Right atrium auricular region (tissue), 2 donors: ENCODE data around the gene EPHB3. TPM values are rescaled to one million over a fixed set of nuclear protein-coding genes. Genes with fewer than 3 reads are reported as not detected.

ENCODE experiments used
- DNase-seq: peaks from one replicate; pipeline ENCODE4 v3.0.0-alpha.2; 2019; ENCODE audit warnings: low spot score
- H3K27ac ChIP-seq, 2 donors: fragments of 200-600 bp; sonication (generic); 1 replicate in 1 of 2; 2 replicates in 1 of 2; pipeline ENCODE4 v1.5.1; 2016 to 2019
- H3K27me3 ChIP-seq, 2 donors: fragments of 200-600 bp; sonication (generic); one replicate each; pipeline versions ENCODE4 v1.5.1 to v1.6.0; 2017 to 2019
- H3K36me3 ChIP-seq: fragments of 200-600 bp; sonication (generic); one replicate; pipeline ENCODE4 v1.5.1; 2016
- H3K4me1 ChIP-seq, 2 donors: fragments of 200-600 bp; sonication (generic); one replicate each; pipeline versions ENCODE4 v1.5.1 to v1.6.0; 2017 to 2019
- H3K4me3 ChIP-seq, 2 donors: fragments of 200-600 bp; sonication (generic); 1 replicate in 1 of 2; 2 replicates in 1 of 2; pipeline ENCODE4 v1.5.1; 2017 to 2019; ENCODE audit warnings: mild to moderate bottlenecking in 1 of 2, moderate library complexity in 1 of 2
- H3K9me3 ChIP-seq, 2 donors: fragments of 200-600 bp; sonication (generic); one replicate each; pipeline ENCODE4 v1.5.1; 2019
- total RNA-seq, 2 donors: library from RNA; depleted of rRNA; stranded (reverse); fragments of >200 nt; gene quantifications; one replicate each; pipeline ENCODE4 v1.1.0, GENCODE V29; 2016
- TF ChIP-seq, protein P1 (sequence below), 2 donors: fragments of 200-600 bp; sonication (generic); IDR thresholded peaks; one replicate each; pipeline ENCODE4 v1.5.1; 2019; ENCODE audit warnings: antibody characterized with exemption in 2 of 2

Gene EPHB3
- total RNA-seq, 2 donors from 2014 or later: 2.1 to 5.1 TPM

DNA sequence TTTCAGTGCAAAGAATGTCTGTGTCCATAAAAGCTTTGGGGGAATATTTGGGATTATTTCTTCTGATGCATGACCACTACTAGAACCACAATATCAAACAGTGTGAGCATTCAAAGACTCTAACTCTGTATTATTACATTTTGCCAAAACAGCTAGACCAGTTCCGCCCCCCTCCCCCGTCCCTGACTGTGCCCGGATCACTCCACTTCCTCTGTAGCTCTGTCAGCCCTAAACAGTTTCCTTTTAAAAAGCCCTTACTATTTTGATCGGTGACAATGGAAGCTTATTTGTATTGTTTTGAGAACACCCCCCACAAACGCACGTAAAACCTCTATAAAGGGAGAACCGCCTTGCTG, 36.6 kb upstream of the EPHB3 start:
- Histone ChIP-seq H3K4me3 (peak overlapping the region; percentile 31 to 58), H3K36me3 (no peaks in the 10 kb centered on the region), H3K27me3 (peaks cover 0 to 8% of the 10 kb centered on the region in 2 donors), H3K9me3 (no peaks in the 10 kb centered on the region), H3K27ac (peak overlapping the region; percentile 37 to 65), H3K4me1 (peaks cover 0 to 20% of the 10 kb centered on the region in 2 donors)
- TF ChIP-seq, protein P1, sequence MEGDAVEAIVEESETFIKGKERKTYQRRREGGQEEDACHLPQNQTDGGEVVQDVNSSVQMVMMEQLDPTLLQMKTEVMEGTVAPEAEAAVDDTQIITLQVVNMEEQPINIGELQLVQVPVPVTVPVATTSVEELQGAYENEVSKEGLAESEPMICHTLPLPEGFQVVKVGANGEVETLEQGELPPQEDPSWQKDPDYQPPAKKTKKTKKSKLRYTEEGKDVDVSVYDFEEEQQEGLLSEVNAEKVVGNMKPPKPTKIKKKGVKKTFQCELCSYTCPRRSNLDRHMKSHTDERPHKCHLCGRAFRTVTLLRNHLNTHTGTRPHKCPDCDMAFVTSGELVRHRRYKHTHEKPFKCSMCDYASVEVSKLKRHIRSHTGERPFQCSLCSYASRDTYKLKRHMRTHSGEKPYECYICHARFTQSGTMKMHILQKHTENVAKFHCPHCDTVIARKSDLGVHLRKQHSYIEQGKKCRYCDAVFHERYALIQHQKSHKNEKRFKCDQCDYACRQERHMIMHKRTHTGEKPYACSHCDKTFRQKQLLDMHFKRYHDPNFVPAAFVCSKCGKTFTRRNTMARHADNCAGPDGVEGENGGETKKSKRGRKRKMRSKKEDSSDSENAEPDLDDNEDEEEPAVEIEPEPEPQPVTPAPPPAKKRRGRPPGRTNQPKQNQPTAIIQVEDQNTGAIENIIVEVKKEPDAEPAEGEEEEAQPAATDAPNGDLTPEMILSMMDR (IDR thresholded peaks at IDR 0.05): no peak
- DNase-seq: peak; percentile 55

DNA sequence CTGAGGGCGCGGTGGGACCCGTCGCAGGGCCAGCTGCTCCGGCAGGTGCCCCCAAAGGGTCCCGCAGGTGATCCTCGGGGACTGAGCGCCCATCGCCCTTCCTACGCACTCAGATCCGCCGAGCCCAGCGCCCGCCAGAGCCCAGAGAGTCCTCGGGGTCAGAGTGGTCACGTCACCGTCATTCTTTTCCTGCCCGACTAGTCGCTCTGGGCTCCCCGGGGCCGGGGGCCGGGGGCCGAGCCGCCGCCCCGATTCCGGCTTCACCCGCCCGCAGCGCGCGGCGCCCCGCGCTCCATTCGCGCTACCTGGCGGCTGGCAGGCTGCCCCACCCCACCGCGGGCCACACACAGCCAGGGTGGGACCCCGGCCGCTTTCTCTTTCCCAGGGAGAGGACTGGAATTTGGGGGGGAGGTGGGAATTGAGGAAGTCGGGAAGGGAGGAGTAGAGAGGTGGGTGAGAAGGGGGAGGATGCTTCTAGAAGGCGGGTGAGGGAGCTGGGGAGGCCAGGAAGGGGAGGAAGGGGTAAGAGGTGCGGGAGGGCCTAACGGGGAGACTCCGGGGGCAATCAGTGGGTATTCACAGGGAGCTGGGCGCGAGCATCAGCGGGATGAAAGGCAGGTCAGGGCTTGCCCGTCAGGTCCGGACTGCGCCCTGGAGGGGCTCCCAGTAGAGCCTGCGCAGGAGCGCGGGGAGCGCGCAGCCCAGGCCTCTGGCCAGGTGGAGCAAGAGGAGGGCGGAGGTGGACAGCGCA, 36.1 kb upstream of the EPHB3 start:
- no peaks in the 10 kb centered on the region for H3K36me3 ChIP-seq
- peak overlapping the region; percentile 31 to 58 for H3K4me3 ChIP-seq
- H3K9me3 ChIP-seq: no peaks in the 10 kb centered on the region
- peak; percentile 44 for DNase-seq
- H3K27me3 ChIP-seq: peaks cover 0 to 8% of the 10 kb centered on the region in 2 donors
- peak overlapping the region; percentile 37 to 65 for H3K27ac ChIP-seq
- peaks cover 0 to 20% of the 10 kb centered on the region in 2 donors for H3K4me1 ChIP-seq
- TF ChIP-seq, protein P1 (IDR thresholded peaks at IDR 0.05): no peak

DNA sequence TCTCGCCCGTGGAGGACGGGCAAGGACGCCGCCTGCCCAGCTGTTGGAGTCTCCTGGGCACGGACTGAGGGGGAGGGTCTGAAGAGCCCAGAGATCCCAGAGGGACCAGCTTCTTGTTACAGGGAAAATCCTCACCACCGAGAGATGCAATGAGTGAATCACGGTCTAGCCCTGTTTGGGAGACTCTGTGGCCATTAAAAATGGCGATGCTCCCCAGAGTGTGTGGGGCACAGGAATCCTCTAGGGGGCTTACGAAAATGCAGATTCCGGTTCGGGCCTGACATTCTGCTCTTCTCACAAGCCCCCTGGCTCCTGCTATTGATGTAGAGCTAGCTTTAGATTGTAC, 35.5 kb upstream of the EPHB3 start:
- H3K27ac ChIP-seq: peak overlapping the region in 1 of 2 donors; percentile 65
- peaks cover 0 to 20% of the 10 kb centered on the region in 2 donors for H3K4me1 ChIP-seq
- peak overlapping the region in 1 of 2 donors; percentile 58 for H3K4me3 ChIP-seq
- no peaks in the 10 kb centered on the region for H3K36me3 ChIP-seq
- no peaks in the 10 kb centered on the region for H3K9me3 ChIP-seq
- H3K27me3 ChIP-seq: peaks cover 0 to 8% of the 10 kb centered on the region in 2 donors
- TF ChIP-seq, protein P1 (IDR thresholded peaks at IDR 0.05): no peak
- DNase-seq: peak; percentile 52

DNA sequence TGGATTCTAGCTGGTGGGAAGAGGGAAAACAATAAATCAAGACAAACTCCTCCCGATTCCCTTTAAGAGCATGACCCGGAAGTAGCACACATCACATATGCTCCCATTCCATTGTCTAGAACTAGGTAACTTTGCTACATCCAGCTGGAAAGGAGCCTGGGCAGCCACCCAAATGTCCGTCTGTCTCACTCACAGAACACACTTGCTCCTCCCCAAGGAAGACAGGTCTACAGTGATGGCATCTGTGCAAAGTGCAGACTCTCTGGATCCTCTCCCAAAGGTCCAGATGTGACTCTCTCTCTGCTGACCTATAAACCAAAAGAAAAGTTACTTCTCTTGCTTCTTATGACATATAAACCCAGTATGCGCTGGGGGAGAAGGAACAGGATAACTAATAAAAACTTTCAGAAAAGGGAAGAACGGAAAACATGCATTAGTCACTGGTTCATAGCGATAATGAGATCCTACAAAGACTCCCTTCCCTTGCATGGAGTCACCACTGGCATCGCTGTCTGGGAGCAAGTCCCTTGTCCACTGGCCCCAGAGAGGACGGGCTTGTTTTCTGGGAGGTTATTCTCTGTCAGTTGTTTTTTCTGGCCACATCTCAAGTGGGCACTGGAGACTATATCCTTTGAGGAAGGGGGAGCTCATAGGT, 29.8 kb upstream of the EPHB3 start:
- Histone ChIP-seq H3K9me3 (no peaks in the 10 kb centered on the region), H3K36me3 (no peaks in the 10 kb centered on the region), H3K27ac (no peak overlapping the region), H3K27me3 (no peaks in the 10 kb centered on the region), H3K4me3 (no peak overlapping the region), H3K4me1 (peaks cover 0 to 4% of the 10 kb centered on the region in 2 donors)
- DNase-seq: peak; percentile 42
- TF ChIP-seq, protein P1 (IDR thresholded peaks at IDR 0.05): no peak

- DNase-seq: peak; percentile 23
- H3K36me3 ChIP-seq: no peaks in the 10 kb centered on the region
- H3K27ac ChIP-seq: no peak overlapping the region
- no peaks in the 10 kb centered on the region for H3K27me3 ChIP-seq
- no peaks in the 10 kb centered on the region for H3K9me3 ChIP-seq
- TF ChIP-seq, protein P1 (IDR thresholded peaks at IDR 0.05): no peak
- H3K4me1 ChIP-seq: peaks cover 0 to 4% of the 10 kb centered on the region in 2 donors
- no peak overlapping the region for H3K4me3 ChIP-seq
Measured at GRCh38 chr3:184532940-184533732, 28.4 kb upstream of the EPHB3 start.
